ENCODE data around the gene SGK1. TPM values are rescaled to one million over a fixed set of nuclear protein-coding genes. Genes with fewer than 3 reads are reported as not detected.
"Not testable (repeated sequence)": the region's sequence is repeated elsewhere in the genome, so short reads cannot be mapped to it uniquely, and the experiment has no call there.

The SGK1 gene
- total and polyA plus RNA-seq, 4 donors: 68.9 to 299 (median 148) TPM

GRCh38 chr6:134205366-134205765 is 112.5 kb downstream of the SGK1 start:
- Histone ChIP-seq H3K9ac (ENCODE audit: insufficient read depth in 1 of 2, low read length in 2 of 2) (no peak overlapping the region), H3K27ac (ENCODE audit: low read depth in 1 of 2, low read length in 1 of 2) (no peak overlapping the region), H3K4me1 (ENCODE audit: control insufficient read depth in 5 of 5, insufficient read depth in 5 of 5, low read length in 5 of 5) (no peaks in the 10 kb centered on the region), H3K4me3 (no peak overlapping the region), H3K9me3 (ENCODE audit: control insufficient read depth in 4 of 4, insufficient read depth in 3 of 4, low read length in 3 of 4) (no peaks in the 10 kb centered on the region), H3K27me3 (ENCODE audit: control insufficient read depth in 3 of 3, insufficient read depth in 3 of 3, low read length in 2 of 3) (no peaks in the 10 kb centered on the region), H3K36me3 (ENCODE audit: control insufficient read depth in 4 of 4, insufficient read depth in 4 of 4, low read length in 4 of 4) (no peaks in the 10 kb centered on the region)
- TF ChIP-seq, protein P1, sequence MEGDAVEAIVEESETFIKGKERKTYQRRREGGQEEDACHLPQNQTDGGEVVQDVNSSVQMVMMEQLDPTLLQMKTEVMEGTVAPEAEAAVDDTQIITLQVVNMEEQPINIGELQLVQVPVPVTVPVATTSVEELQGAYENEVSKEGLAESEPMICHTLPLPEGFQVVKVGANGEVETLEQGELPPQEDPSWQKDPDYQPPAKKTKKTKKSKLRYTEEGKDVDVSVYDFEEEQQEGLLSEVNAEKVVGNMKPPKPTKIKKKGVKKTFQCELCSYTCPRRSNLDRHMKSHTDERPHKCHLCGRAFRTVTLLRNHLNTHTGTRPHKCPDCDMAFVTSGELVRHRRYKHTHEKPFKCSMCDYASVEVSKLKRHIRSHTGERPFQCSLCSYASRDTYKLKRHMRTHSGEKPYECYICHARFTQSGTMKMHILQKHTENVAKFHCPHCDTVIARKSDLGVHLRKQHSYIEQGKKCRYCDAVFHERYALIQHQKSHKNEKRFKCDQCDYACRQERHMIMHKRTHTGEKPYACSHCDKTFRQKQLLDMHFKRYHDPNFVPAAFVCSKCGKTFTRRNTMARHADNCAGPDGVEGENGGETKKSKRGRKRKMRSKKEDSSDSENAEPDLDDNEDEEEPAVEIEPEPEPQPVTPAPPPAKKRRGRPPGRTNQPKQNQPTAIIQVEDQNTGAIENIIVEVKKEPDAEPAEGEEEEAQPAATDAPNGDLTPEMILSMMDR (IDR thresholded peaks at IDR 0.05; ENCODE audit: control extremely low read depth, extremely low read depth): no peak
- no peak for ATAC-seq (ENCODE audit: insufficient read depth, low FRiP score)
- DNase-seq: no peak
- WGBS, 2 donors: 92 to 97% methylated on average over 4 of the region's 4 CpGs

DNA sequence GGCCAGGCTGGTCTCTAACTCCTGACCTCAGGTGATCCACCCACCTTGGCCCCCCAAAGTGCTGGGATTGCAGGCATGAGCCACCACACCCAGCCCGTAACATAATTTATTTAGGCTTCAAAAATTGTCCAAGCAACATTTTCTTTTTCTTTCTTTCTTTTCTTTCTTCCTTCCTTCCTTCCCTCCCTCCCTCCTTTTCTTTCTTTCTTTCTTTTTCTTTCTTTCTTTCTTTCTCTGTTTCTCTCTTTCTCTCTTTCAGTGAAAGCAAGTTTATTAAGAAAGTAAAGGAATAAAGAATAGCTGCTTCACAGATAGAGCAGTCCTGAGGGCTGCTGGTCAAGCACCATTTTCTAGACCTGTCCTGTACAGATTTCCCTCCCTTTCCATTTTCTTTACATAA is 113.2 kb downstream of the SGK1 start:
- not testable (repeated sequence) for H3K9me3 ChIP-seq (ENCODE audit: control insufficient read depth in 4 of 4, insufficient read depth in 3 of 4, low read length in 3 of 4); H3K36me3 ChIP-seq (ENCODE audit: control insufficient read depth in 4 of 4, insufficient read depth in 4 of 4, low read length in 4 of 4); H3K9ac ChIP-seq (ENCODE audit: insufficient read depth in 1 of 2, low read length in 2 of 2); H3K4me3 ChIP-seq; H3K27ac ChIP-seq (ENCODE audit: low read depth in 1 of 2, low read length in 1 of 2); DNase-seq; H3K27me3 ChIP-seq (ENCODE audit: control insufficient read depth in 3 of 3, insufficient read depth in 3 of 3, low read length in 2 of 3); ATAC-seq (ENCODE audit: insufficient read depth, low FRiP score); H3K4me1 ChIP-seq (ENCODE audit: control insufficient read depth in 5 of 5, insufficient read depth in 5 of 5, low read length in 5 of 5)
- WGBS, 2 donors: 95 to 97% methylated on average over 1 of the region's 1 CpG

- 74 to 88% methylated on average over 1 of the region's 1 CpG for WGBS, 2 donors
- H3K4me3 ChIP-seq: no peak overlapping the region
- H3K9me3 ChIP-seq (ENCODE audit: control insufficient read depth in 4 of 4, insufficient read depth in 3 of 4, low read length in 3 of 4): no peaks in the 10 kb centered on the region
- no peak overlapping the region for H3K27ac ChIP-seq (ENCODE audit: low read depth in 1 of 2, low read length in 1 of 2)
- no peaks in the 10 kb centered on the region for H3K27me3 ChIP-seq (ENCODE audit: control insufficient read depth in 3 of 3, insufficient read depth in 3 of 3, low read length in 2 of 3)
- TF ChIP-seq, protein P1 (IDR thresholded peaks at IDR 0.05; ENCODE audit: control extremely low read depth, extremely low read depth): no peak
- no peak overlapping the region for H3K9ac ChIP-seq (ENCODE audit: insufficient read depth in 1 of 2, low read length in 2 of 2)
- no peaks in the 10 kb centered on the region for H3K4me1 ChIP-seq (ENCODE audit: control insufficient read depth in 5 of 5, insufficient read depth in 5 of 5, low read length in 5 of 5)
- H3K36me3 ChIP-seq (ENCODE audit: control insufficient read depth in 4 of 4, insufficient read depth in 4 of 4, low read length in 4 of 4): no peaks in the 10 kb centered on the region
- DNase-seq: no peak
- ATAC-seq (ENCODE audit: insufficient read depth, low FRiP score): no peak
These were observed 113.9 kb downstream of the SGK1 start for GRCh38 chr6:134204031-134204430.

- 60 to 81% methylated on average over 5 of the region's 5 CpGs for WGBS, 2 donors
- no peak overlapping the region for H3K9ac ChIP-seq (ENCODE audit: insufficient read depth in 1 of 2, low read length in 2 of 2)
- no peaks in the 10 kb centered on the region for H3K36me3 ChIP-seq (ENCODE audit: control insufficient read depth in 4 of 4, insufficient read depth in 4 of 4, low read length in 4 of 4)
- TF ChIP-seq, protein P1 (IDR thresholded peaks at IDR 0.05; ENCODE audit: control extremely low read depth, extremely low read depth): no peak
- H3K27ac ChIP-seq (ENCODE audit: low read depth in 1 of 2, low read length in 1 of 2): no peak overlapping the region
- no peaks in the 10 kb centered on the region for H3K9me3 ChIP-seq (ENCODE audit: control insufficient read depth in 4 of 4, insufficient read depth in 3 of 4, low read length in 3 of 4)
- no peaks in the 10 kb centered on the region for H3K27me3 ChIP-seq (ENCODE audit: control insufficient read depth in 3 of 3, insufficient read depth in 3 of 3, low read length in 2 of 3)
- no peak overlapping the region for H3K4me3 ChIP-seq
- DNase-seq (no peak), ATAC-seq (ENCODE audit: insufficient read depth, low FRiP score) (no peak)
- H3K4me1 ChIP-seq (ENCODE audit: control insufficient read depth in 5 of 5, insufficient read depth in 5 of 5, low read length in 5 of 5): no peaks in the 10 kb centered on the region
These were observed 116.2 kb downstream of the SGK1 start for GRCh38 chr6:134201716-134202115.

Measured in lung (tissue), 12 donors.